GM12864 (cell line): ENCODE measurements around the gene CCDC51.

Source experiments
- DNase-seq: peaks from one replicate; pipeline ENCODE4 v3.0.0-alpha.2; 2011; ENCODE audit warnings: low read depth
- H3K4me3 ChIP-seq: 2 replicates; pipeline ENCODE4 v1.5.1; 2011; ENCODE audit warnings: mild to moderate bottlenecking, low read depth, low read length, control low read depth
- CTCF ChIP-seq: IDR thresholded peaks from 2 replicates; pipeline ENCODE4 v1.5.1; 2011; ENCODE audit warnings: low read depth, mild to moderate bottlenecking, moderate library complexity, low read length, control low read depth, inconsistent platforms; ENCODE audit errors: missing control alignments

Gene CCDC51

GRCh38 chr3:48469046-48469915, 29.4 kb upstream of the CCDC51 start:
- no peak for TF ChIP-seq CTCF
- DNase-seq: no peak
- H3K4me3 ChIP-seq: no peak overlapping the region

GRCh38 chr3:48468329-48468731, 28.4 kb upstream of the CCDC51 start:
- no peak for DNase-seq

GRCh38 chr3:48467473-48468267, 27.8 kb upstream of the CCDC51 start:
- DNase-seq: no peak
- peak overlapping the region; percentile 81 for H3K4me3 ChIP-seq
- TF ChIP-seq CTCF: no peak

More at GRCh38 chr3:48468329-48468731, 28.4 kb upstream of the CCDC51 start:
- no peak for TF ChIP-seq CTCF
- H3K4me3 ChIP-seq: peak overlapping the region; percentile 81; the same call in 1 of the 2 replicates

GRCh38 chr3:48467110-48467454, 27.2 kb upstream of the CCDC51 start:
- H3K4me3 ChIP-seq: peak overlapping the region; percentile 81
- no peak for TF ChIP-seq CTCF
- DNase-seq: no peak

GRCh38 chr3:48466386-48467109, 26.6 kb upstream of the CCDC51 start:
- no peak for TF ChIP-seq CTCF
- peak overlapping the region; percentile 81 for H3K4me3 ChIP-seq
- no peak for DNase-seq

GRCh38 chr3:48465531-48466378, 25.8 kb upstream of the CCDC51 start:
- peak; percentile 40 for TF ChIP-seq CTCF
- H3K4me3 ChIP-seq: peak overlapping the region; percentile 81
- peak; percentile 58 for DNase-seq
